H9 (cell line): Measurements from ENCODE around the gene VGF. TPM values are rescaled to one million over a fixed set of nuclear protein-coding genes. Genes with fewer than 3 reads are reported as not detected.

Experiments
- DNase-seq: peaks from one replicate; pipeline ENCODE4 v3.0.0-alpha.2; 2017
- H2AFZ ChIP-seq: one replicate; pipeline ENCODE4 v1.6.1; 2013; ENCODE audit warnings: mild to moderate bottlenecking, low read length, control low read depth, moderate library complexity
- H2AK5ac ChIP-seq: 2 replicates; pipeline ENCODE4 v1.6.1; 2013; ENCODE audit warnings: low read length, control low read depth, mixed read lengths; ENCODE audit not compliant: insufficient read length
- H2BK120ac ChIP-seq: one replicate; pipeline ENCODE4 v1.6.1; 2013; ENCODE audit warnings: low read depth, mild to moderate bottlenecking, low read length, control low read depth, inconsistent platforms; ENCODE audit not compliant: poor library complexity, severe bottlenecking
- H2BK12ac ChIP-seq: 2 replicates; pipeline ENCODE4 v1.6.1; 2013; ENCODE audit warnings: low read length, control low read depth, mixed read lengths, low read depth; ENCODE audit not compliant: insufficient read length
- H2BK15ac ChIP-seq: 2 replicates; pipeline ENCODE4 v1.6.1; 2013; ENCODE audit warnings: low read depth, low read length, control low read depth
- H2BK20ac ChIP-seq: one replicate; pipeline ENCODE4 v1.6.1; 2013; ENCODE audit warnings: low read depth, mild to moderate bottlenecking, low read length, control low read depth, inconsistent platforms; ENCODE audit not compliant: poor library complexity, severe bottlenecking
- H2BK5ac ChIP-seq: 2 replicates; pipeline ENCODE4 v1.6.1; 2013; ENCODE audit warnings: low read length, control low read depth, mixed read lengths; ENCODE audit not compliant: insufficient read length
- H3K14ac ChIP-seq: 2 replicates; pipeline ENCODE4 v1.6.1; 2013; ENCODE audit warnings: low read length, control low read depth; ENCODE audit not compliant: insufficient read depth
- H3K18ac ChIP-seq: 2 replicates; pipeline ENCODE4 v1.6.1; 2013; ENCODE audit warnings: low read depth, mild to moderate bottlenecking, mixed read lengths, low read length, control low read depth; ENCODE audit not compliant: insufficient read length
- H3K23ac ChIP-seq: 2 replicates; pipeline ENCODE4 v1.6.1; 2013; ENCODE audit warnings: low read length, control low read depth, mixed read lengths, low read depth; ENCODE audit not compliant: insufficient read length
- H3K23me2 ChIP-seq: 2 replicates; pipeline ENCODE4 v1.6.1; 2013; ENCODE audit warnings: low read depth, mild to moderate bottlenecking, mixed read lengths, low read length, control low read depth; ENCODE audit not compliant: insufficient read length, poor library complexity, severe bottlenecking
- H3K27ac ChIP-seq: 2 replicates; pipeline ENCODE4 v1.5.1; 2013; ENCODE audit warnings: low read length, control low read depth, mixed read lengths, low read depth; ENCODE audit not compliant: insufficient read length
- H3K27me3 ChIP-seq: 2 replicates; pipeline ENCODE4 v1.6.1; 2013; ENCODE audit warnings: low read length, control low read depth, inconsistent platforms; ENCODE audit not compliant: insufficient read depth
- H3K4ac ChIP-seq: 2 replicates; pipeline ENCODE4 v1.6.1; 2013; ENCODE audit warnings: low read depth, mild to moderate bottlenecking, control low read depth, inconsistent platforms, low read length, moderate library complexity
- H3K4me1 ChIP-seq: 2 replicates; pipeline ENCODE4 v1.6.1; 2013; ENCODE audit warnings: low read length, control low read depth, inconsistent platforms; ENCODE audit not compliant: insufficient read depth
- H3K4me2 ChIP-seq: 2 replicates; pipeline ENCODE4 v1.6.1; 2013; ENCODE audit warnings: low read length, control low read depth, mixed read lengths; ENCODE audit not compliant: insufficient read length, insufficient read depth
- H3K56ac ChIP-seq: 2 replicates; pipeline ENCODE4 v1.6.1; 2013; ENCODE audit warnings: low read depth, mild to moderate bottlenecking, mixed read lengths, low read length, control low read depth; ENCODE audit not compliant: insufficient read length
- H3K79me1 ChIP-seq: 2 replicates; pipeline ENCODE4 v1.6.1; 2013; ENCODE audit warnings: low read depth, mild to moderate bottlenecking, moderate library complexity, low read length, control low read depth, inconsistent platforms; ENCODE audit not compliant: insufficient read depth, poor library complexity, severe bottlenecking
- H3K79me2 ChIP-seq: 2 replicates; pipeline ENCODE4 v1.6.1; 2013; ENCODE audit warnings: low read length, control low read depth, inconsistent platforms; ENCODE audit not compliant: insufficient read depth
- H3K9ac ChIP-seq: 2 replicates; pipeline ENCODE4 v1.6.1; 2013; ENCODE audit warnings: low read length, control low read depth, mixed read lengths; ENCODE audit not compliant: insufficient read length; ENCODE audit errors: extremely low read depth
- H3K9me3 ChIP-seq: one replicate; pipeline ENCODE4 v1.6.1; 2013; ENCODE audit warnings: low read depth, low read length, inconsistent platforms; ENCODE audit not compliant: control insufficient read depth
- H3T11ph ChIP-seq: one replicate; pipeline ENCODE4 v1.6.1; 2013; ENCODE audit warnings: mild to moderate bottlenecking, low read length, control low read depth, inconsistent platforms
- H4K20me1 ChIP-seq: one replicate; pipeline ENCODE4 v1.6.1; 2013; ENCODE audit not compliant: control insufficient read depth, insufficient read length, insufficient read depth
- H4K5ac ChIP-seq: 2 replicates; pipeline ENCODE4 v1.6.1; 2013; ENCODE audit warnings: low read depth, mild to moderate bottlenecking, mixed read lengths, low read length, control low read depth; ENCODE audit not compliant: insufficient read length
- H4K8ac ChIP-seq: replicated peaks from 2 replicates; pipeline ENCODE4 v1.6.1; 2013; ENCODE audit warnings: low read length, control low read depth, mixed read lengths, low read depth; ENCODE audit not compliant: insufficient read length
- H4K91ac ChIP-seq: 2 replicates; pipeline ENCODE4 v1.6.1; 2013; ENCODE audit warnings: low read depth, mild to moderate bottlenecking, moderate library complexity, mixed read lengths, low read length, control low read depth; ENCODE audit not compliant: insufficient read length
- H3K27ac Mint-ChIP-seq, 3 experiments: 2 replicates in 2 of 3; 3 replicates in 1 of 3; pipeline ENCODE4 v1.8.0; 2020 to 2021; ENCODE audit warnings: mixed read lengths in 3 of 3, mild to moderate bottlenecking in 1 of 3, moderate library complexity in 1 of 3
- H3K27me3 Mint-ChIP-seq: 2 replicates; pipeline ENCODE4 v1.8.0; 2021; ENCODE audit warnings: low read depth, mild to moderate bottlenecking, moderate library complexity, mixed read lengths
- H3K36me3 Mint-ChIP-seq, 3 experiments: 2 replicates in 2 of 3; 3 replicates in 1 of 3; pipeline ENCODE4 v1.8.0; 2020 to 2021; ENCODE audit warnings: low read depth in 3 of 3, mixed read lengths in 3 of 3; ENCODE audit not compliant: insufficient read depth in 1 of 3
- H3K4me1 Mint-ChIP-seq, 2 experiments: 2 replicates each; pipeline ENCODE4 v1.8.0; 2020; ENCODE audit warnings: mixed read lengths in 2 of 2
- H3K4me3 Mint-ChIP-seq, 2 experiments: 2 replicates in 1 of 2; 3 replicates in 1 of 2; pipeline ENCODE4 v1.8.0; 2020 to 2021; ENCODE audit warnings: mild to moderate bottlenecking in 2 of 2, mixed read lengths in 2 of 2, moderate library complexity in 1 of 2
- H3K9me3 Mint-ChIP-seq, 2 experiments: 2 replicates in 1 of 2; 3 replicates in 1 of 2; pipeline ENCODE4 v1.8.0; 2020; ENCODE audit warnings: mild to moderate bottlenecking in 2 of 2, mixed read lengths in 2 of 2, moderate library complexity in 1 of 2
- CTCF ChIP-seq: fragments of 200-600 bp; sonication (generic); conservative IDR thresholded peaks from 3 replicates; pipeline ENCODE4 v1.8.0; 2021; ENCODE audit warnings: antibody characterized with exemption, mild to moderate bottlenecking
- WGBS: extraction: QIAGEN DNeasy Blood & Tissue Kit; methylation state at CpG from one replicate; pipeline ENCODE4 v1.1.7; 2013; ENCODE audit warnings: missing lambda C conversion rate, low lambda C conversion rate, mixed read lengths; ENCODE audit not compliant: insufficient read length; ENCODE audit errors: extremely low coverage; 5-methylcytosine and 5-hydroxymethylcytosine counted together
- total RNA-seq: library from RNA; stranded (reverse); gene quantifications from 2 replicates; pipeline ENCODE4 v1.2.1, GENCODE V29; 2021

Gene VGF
- total RNA-seq, 1 experiment from 2014 or later: 37.1 TPM

- Mint-ChIP-seq H3K9me3 (no peaks in the 10 kb centered on the region), H3K36me3 (no peaks in the 10 kb centered on the region; a peak in 1 of 7 replicates), H3K4me3 (no peak overlapping the region), H3K27ac (no peak overlapping the region), H3K27me3 (no peaks in the 10 kb centered on the region), H3K4me1 (peaks cover 12 to 16% of the 10 kb centered on the region in 2 experiments)
- Histone ChIP-seq H3T11ph (no peak overlapping the region), H3K4ac (no peak overlapping the region), H3K56ac (no peak overlapping the region), H3K9me3 (no peaks in the 10 kb centered on the region), H3K23me2 (no peaks in the 10 kb centered on the region), H2BK20ac (no peak overlapping the region), H3K27me3 (no peaks in the 10 kb centered on the region), H2BK120ac (no peak overlapping the region), H4K8ac (no peak overlapping the region), H2BK15ac (no peak overlapping the region), H2BK5ac (no peak overlapping the region), H3K14ac (no peak overlapping the region), H4K20me1 (no peaks in the 10 kb centered on the region), H3K4me1 (no peaks in the 10 kb centered on the region; the same call in 1 of the 2 replicates), H2AFZ (no peak overlapping the region), H2AK5ac (no peak overlapping the region), H3K79me2 (no peaks in the 10 kb centered on the region), H3K18ac (no peak overlapping the region), H3K27ac (no peak overlapping the region), H4K91ac (no peak overlapping the region), H2BK12ac (no peak overlapping the region), H4K5ac (no peak overlapping the region), H3K79me1 (no peaks in the 10 kb centered on the region), H3K4me2 (no peak overlapping the region), H3K9ac (no peak overlapping the region), H3K23ac (no peak overlapping the region)
- no CpG with 5 or more reads among the region's 3 CpGs for WGBS
- no peak for TF ChIP-seq CTCF
- no peak for DNase-seq
Measured at GRCh38 chr7:101115215-101115614, 50.2 kb downstream of the VGF start.
